HG03520 (cell line): ENCODE data around the gene DNASE1L3.

Experiments used
- ATAC-seq: cut with Tn5 transposase; IDR thresholded peaks from one replicate; pipeline ENCODE4 v1.9.1; 2021; ENCODE audit warnings: mild to moderate bottlenecking, moderate library complexity; ENCODE audit not compliant: unreplicated experiment

Gene DNASE1L3

GRCh38 chr3:58164199-58164879 is 46.4 kb downstream of the DNASE1L3 start:
- ATAC-seq, result no peak

GRCh38 chr3:58163234-58163633 is 47.5 kb downstream of the DNASE1L3 start:
- ATAC-seq, result no peak

- no peak for ATAC-seq
Measured at GRCh38 chr3:58161435-58162398, 49.1 kb downstream of the DNASE1L3 start.

- ATAC-seq, result no peak
Measured at GRCh38 chr3:58160399-58160798, 50.4 kb downstream of the DNASE1L3 start.

GRCh38 chr3:58158442-58159153 is 52.2 kb downstream of the DNASE1L3 start:
- ATAC-seq, result no peak

GRCh38 chr3:58157700-58158099 is 53.1 kb downstream of the DNASE1L3 start:
- ATAC-seq, result no peak

GRCh38 chr3:58155838-58156237 is 54.9 kb downstream of the DNASE1L3 start:
- ATAC-seq, result no peak

- ATAC-seq, result no peak
Measured at GRCh38 chr3:58154626-58155449, 55.9 kb downstream of the DNASE1L3 start.

GRCh38 chr3:58153371-58153770 is 57.4 kb downstream of the DNASE1L3 start:
- no peak for ATAC-seq

- ATAC-seq, result no peak
Measured at GRCh38 chr3:58152225-58153015, 58.4 kb downstream of the DNASE1L3 start.

GRCh38 chr3:58151637-58152036 is 59.1 kb downstream of the DNASE1L3 start:
- ATAC-seq, result no peak

GRCh38 chr3:58150810-58151199 is 60.0 kb downstream of the DNASE1L3 start:
- ATAC-seq, result no peak

GRCh38 chr3:58150130-58150809 is 60.5 kb downstream of the DNASE1L3 start:
- no peak for ATAC-seq

GRCh38 chr3:58148049-58148448 is 62.7 kb downstream of the DNASE1L3 start:
- no peak for ATAC-seq

- ATAC-seq, result no peak
Measured at GRCh38 chr3:58144478-58145325, 66.1 kb downstream of the DNASE1L3 start.

- no peak for ATAC-seq
Measured at GRCh38 chr3:58143417-58144055, 67.2 kb downstream of the DNASE1L3 start.
